HUDEP-2 (cell line): ENCODE measurements around the gene EDEM2.
A peak's percentile ranks its signal among the peaks of the same experiment; 100 is the strongest.
"Not testable (repeated sequence)": the region's sequence is repeated elsewhere in the genome, so short reads cannot be mapped to it uniquely, and the experiment has no call there.

Experiments
- DNase-seq, 76 experiments: peaks; one replicate each; lab custom pipeline; 2025; ENCODE audit not compliant: unreplicated experiment in 76 of 76; lab: John Stamatoyannopoulos, UW

The EDEM2 gene

GRCh38 chr20:35133735-35134134, 13.4 kb downstream of the EDEM2 start:
- no peak for DNase-seq

GRCh38 chr20:35133031-35133430, 14.1 kb downstream of the EDEM2 start:
- DNase-seq = no peak

GRCh38 chr20:35131934-35132333, 15.2 kb downstream of the EDEM2 start:
- DNase-seq = no peak

- DNase-seq = no peak
These were observed 17.5 kb downstream of the EDEM2 start for GRCh38 chr20:35129647-35130069.

- DNase-seq = no peak
These were observed 21.4 kb downstream of the EDEM2 start for GRCh38 chr20:35125753-35126152.

GRCh38 chr20:35122756-35123405, 24.3 kb downstream of the EDEM2 start:
- no peak for DNase-seq

- no peak for DNase-seq
These were observed 25.9 kb downstream of the EDEM2 start for GRCh38 chr20:35121186-35121585.

GRCh38 chr20:35120012-35120701, 27.0 kb downstream of the EDEM2 start:
- peak in 72 of 76 experiments; percentile 11 to 83 (median 56) for DNase-seq

- DNase-seq = no peak
These were observed 29.5 kb downstream of the EDEM2 start for GRCh38 chr20:35117629-35118028.

- DNase-seq = no peak
These were observed 29.9 kb downstream of the EDEM2 start for GRCh38 chr20:35117196-35117595.

- DNase-seq = no peak
These were observed 30.9 kb downstream of the EDEM2 start for GRCh38 chr20:35116258-35116657.

- DNase-seq = no peak
These were observed 31.5 kb downstream of the EDEM2 start for GRCh38 chr20:35115606-35116005.

- DNase-seq = not testable (repeated sequence)
These were observed 34.9 kb downstream of the EDEM2 start for GRCh38 chr20:35112276-35112675.

GRCh38 chr20:35111141-35111888, 35.8 kb downstream of the EDEM2 start:
- no peak for DNase-seq

GRCh38 chr20:35108921-35109320, 38.2 kb downstream of the EDEM2 start:
- DNase-seq = no peak

GRCh38 chr20:35106827-35107380, 40.2 kb downstream of the EDEM2 start:
- no peak for DNase-seq

- DNase-seq = no peak
These were observed 42.3 kb downstream of the EDEM2 start for GRCh38 chr20:35104685-35105295.

GRCh38 chr20:35101620-35102019, 45.5 kb downstream of the EDEM2 start:
- DNase-seq = no peak

- DNase-seq = no peak
These were observed 53.8 kb downstream of the EDEM2 start for GRCh38 chr20:35093267-35093884.

GRCh38 chr20:35092524-35093266, 54.4 kb downstream of the EDEM2 start, which contains the start of gene TRPC4AP:
Gene TRPC4AP, minus strand, starts transcription at chr20:35092807. Its CDS starts 26 bp downstream, at chr20:35092781.
- DNase-seq = peak in 75 of 76 experiments; percentile 13 to 88 (median 78)
